Ishikawa (cell line): Measurements from ENCODE around the gene SSTR4.

Experiments
- CEBPB ChIP-seq: IDR thresholded peaks from 2 replicates; pipeline ENCODE4 v1.6.1; 2012
- CREB1 ChIP-seq: IDR thresholded peaks from 2 replicates; pipeline ENCODE4 v1.6.1; 2012; ENCODE audit warnings: low read depth
- EGR1 ChIP-seq: IDR thresholded peaks from 2 replicates; pipeline ENCODE4 v1.6.1; 2012
- EP300 ChIP-seq: IDR thresholded peaks from 2 replicates; pipeline ENCODE4 v1.6.1; 2012; ENCODE audit warnings: borderline replicate concordance
- FOXM1 ChIP-seq: IDR thresholded peaks from 2 replicates; pipeline ENCODE4 v1.6.1; 2012; ENCODE audit warnings: low read depth, borderline replicate concordance
- NFIC ChIP-seq: IDR thresholded peaks from 2 replicates; pipeline ENCODE4 v1.6.1; 2012
- RAD21 ChIP-seq: IDR thresholded peaks from 2 replicates; pipeline ENCODE4 v1.6.1; 2012; ENCODE audit warnings: low read depth
- TAF1 ChIP-seq: IDR thresholded peaks from 2 replicates; pipeline ENCODE4 v1.6.1; 2012; ENCODE audit warnings: low read depth, mild to moderate bottlenecking
- TCF12 ChIP-seq: IDR thresholded peaks from 2 replicates; pipeline ENCODE4 v1.6.1; 2012; ENCODE audit warnings: low read depth
- TEAD4 ChIP-seq: IDR thresholded peaks from 2 replicates; pipeline ENCODE4 v1.6.1; 2012
- YY1 ChIP-seq: IDR thresholded peaks from 2 replicates; pipeline ENCODE4 v1.6.1; 2012; ENCODE audit warnings: low read depth
- ZBTB7A ChIP-seq: IDR thresholded peaks from 2 replicates; pipeline ENCODE4 v1.6.1; 2012; ENCODE audit warnings: low read depth
- TF ChIP-seq, protein P1 (sequence below): IDR thresholded peaks from 2 replicates; pipeline ENCODE4 v1.6.1; 2012
- TF ChIP-seq, protein P2 (sequence below): IDR thresholded peaks from 2 replicates; pipeline ENCODE4 v1.6.1; 2012; ENCODE audit warnings: low read depth, mild to moderate bottlenecking
- TF ChIP-seq, protein P3 (sequence below): IDR thresholded peaks from 2 replicates; pipeline ENCODE4 v1.6.1; 2012

SSTR4 gene

DNA sequence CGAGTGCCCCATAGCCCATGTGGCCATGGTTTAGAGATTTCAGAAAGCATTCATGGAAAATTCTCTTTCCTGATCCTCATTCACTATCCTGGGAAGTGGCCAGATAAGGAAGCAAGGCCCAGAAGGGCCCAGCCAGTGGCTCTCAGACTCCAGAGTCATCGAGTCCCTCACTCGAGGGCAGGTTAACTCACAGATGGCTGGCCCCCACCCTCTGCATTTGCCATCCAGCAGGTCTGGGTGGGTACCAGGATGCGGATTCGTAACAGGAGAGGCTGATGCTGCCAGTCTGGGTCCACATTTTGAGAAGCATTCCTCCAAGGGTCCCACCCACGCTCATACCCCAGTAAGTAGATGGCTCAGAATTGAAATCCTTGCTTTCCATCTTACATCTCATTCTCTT is 3.8 kb upstream of the SSTR4 start:
- TF ChIP-seq, protein P1, sequence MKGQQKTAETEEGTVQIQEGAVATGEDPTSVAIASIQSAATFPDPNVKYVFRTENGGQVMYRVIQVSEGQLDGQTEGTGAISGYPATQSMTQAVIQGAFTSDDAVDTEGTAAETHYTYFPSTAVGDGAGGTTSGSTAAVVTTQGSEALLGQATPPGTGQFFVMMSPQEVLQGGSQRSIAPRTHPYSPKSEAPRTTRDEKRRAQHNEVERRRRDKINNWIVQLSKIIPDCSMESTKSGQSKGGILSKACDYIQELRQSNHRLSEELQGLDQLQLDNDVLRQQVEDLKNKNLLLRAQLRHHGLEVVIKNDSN = no peak
- TF ChIP-seq, protein P2, sequence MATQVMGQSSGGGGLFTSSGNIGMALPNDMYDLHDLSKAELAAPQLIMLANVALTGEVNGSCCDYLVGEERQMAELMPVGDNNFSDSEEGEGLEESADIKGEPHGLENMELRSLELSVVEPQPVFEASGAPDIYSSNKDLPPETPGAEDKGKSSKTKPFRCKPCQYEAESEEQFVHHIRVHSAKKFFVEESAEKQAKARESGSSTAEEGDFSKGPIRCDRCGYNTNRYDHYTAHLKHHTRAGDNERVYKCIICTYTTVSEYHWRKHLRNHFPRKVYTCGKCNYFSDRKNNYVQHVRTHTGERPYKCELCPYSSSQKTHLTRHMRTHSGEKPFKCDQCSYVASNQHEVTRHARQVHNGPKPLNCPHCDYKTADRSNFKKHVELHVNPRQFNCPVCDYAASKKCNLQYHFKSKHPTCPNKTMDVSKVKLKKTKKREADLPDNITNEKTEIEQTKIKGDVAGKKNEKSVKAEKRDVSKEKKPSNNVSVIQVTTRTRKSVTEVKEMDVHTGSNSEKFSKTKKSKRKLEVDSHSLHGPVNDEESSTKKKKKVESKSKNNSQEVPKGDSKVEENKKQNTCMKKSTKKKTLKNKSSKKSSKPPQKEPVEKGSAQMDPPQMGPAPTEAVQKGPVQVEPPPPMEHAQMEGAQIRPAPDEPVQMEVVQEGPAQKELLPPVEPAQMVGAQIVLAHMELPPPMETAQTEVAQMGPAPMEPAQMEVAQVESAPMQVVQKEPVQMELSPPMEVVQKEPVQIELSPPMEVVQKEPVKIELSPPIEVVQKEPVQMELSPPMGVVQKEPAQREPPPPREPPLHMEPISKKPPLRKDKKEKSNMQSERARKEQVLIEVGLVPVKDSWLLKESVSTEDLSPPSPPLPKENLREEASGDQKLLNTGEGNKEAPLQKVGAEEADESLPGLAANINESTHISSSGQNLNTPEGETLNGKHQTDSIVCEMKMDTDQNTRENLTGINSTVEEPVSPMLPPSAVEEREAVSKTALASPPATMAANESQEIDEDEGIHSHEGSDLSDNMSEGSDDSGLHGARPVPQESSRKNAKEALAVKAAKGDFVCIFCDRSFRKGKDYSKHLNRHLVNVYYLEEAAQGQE = no peak
- TF ChIP-seq YY1 (no peak), FOXM1 (no peak), EGR1 (no peak), TCF12 (no peak), TAF1 (no peak), EP300 (no peak), TEAD4 (no peak), ZBTB7A (no peak), CREB1 (no peak), RAD21 (no peak), CEBPB (no peak), NFIC (no peak)
- TF ChIP-seq, protein P3, sequence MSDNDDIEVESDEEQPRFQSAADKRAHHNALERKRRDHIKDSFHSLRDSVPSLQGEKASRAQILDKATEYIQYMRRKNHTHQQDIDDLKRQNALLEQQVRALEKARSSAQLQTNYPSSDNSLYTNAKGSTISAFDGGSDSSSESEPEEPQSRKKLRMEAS = no peak

DNA sequence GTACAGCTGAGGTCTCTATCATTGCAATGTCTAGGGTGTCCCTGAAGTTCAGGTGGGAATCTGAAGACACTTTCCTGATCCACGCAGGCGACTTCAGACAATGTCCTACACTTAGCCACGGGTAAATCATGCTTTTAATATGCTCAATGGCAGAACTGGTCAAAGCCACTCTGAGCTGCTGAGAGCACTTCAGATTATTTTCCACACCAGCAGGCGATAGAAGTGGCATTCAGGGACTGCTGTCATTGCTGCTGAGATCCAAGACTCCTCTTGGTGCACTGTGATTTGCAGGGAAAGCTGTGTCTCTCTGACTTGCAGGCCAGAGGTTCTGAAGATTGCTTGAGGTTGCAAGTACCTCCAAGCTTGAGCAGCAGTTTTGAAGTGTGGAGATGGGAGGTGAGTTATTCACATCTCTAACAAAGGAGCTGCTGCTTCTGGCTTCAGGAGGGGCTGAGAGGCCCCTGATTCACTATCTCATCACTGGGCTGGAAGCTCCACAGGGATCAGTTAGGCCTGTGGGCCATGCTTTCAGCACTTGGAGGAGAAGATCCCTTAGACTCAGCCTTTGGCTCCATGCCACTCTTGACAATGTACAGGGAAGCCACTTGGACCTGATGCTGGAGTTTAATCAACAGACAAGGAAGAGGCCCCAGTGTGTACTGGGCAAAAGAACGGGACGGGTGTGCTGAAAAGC is 2.9 kb upstream of the SSTR4 start:
- no peak for TF ChIP-seq CREB1

DNA sequence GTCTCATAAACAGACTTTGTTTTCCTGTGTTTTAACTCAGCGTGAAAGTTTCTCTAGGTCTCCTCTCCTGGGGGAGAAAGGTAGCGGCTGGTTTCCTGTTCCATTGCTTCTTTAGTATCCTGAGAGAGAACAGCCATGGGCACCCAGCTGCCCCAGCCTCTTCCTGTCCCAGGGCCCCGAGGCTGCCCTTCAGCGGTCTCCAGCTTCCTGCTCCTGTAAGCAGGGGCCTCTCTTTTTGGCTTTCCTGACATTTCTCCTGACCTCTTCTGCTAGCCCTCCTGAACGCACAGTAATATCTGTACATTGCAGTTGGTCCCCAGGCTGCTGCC is 2.4 kb upstream of the SSTR4 start:
- TF ChIP-seq NFIC = no peak
- no peak for TF ChIP-seq FOXM1
- TF ChIP-seq YY1 = no peak
- TF ChIP-seq, protein P2 = no peak
- no peak for TF ChIP-seq EGR1
- TF ChIP-seq, protein P3 = no peak
- TF ChIP-seq, protein P1 = no peak
- no peak for TF ChIP-seq ZBTB7A
- no peak for TF ChIP-seq TAF1
- TF ChIP-seq TEAD4 = no peak
- TF ChIP-seq CREB1 = no peak
- no peak for TF ChIP-seq EP300
- no peak for TF ChIP-seq CEBPB
- TF ChIP-seq TCF12 = no peak
- no peak for TF ChIP-seq RAD21

DNA sequence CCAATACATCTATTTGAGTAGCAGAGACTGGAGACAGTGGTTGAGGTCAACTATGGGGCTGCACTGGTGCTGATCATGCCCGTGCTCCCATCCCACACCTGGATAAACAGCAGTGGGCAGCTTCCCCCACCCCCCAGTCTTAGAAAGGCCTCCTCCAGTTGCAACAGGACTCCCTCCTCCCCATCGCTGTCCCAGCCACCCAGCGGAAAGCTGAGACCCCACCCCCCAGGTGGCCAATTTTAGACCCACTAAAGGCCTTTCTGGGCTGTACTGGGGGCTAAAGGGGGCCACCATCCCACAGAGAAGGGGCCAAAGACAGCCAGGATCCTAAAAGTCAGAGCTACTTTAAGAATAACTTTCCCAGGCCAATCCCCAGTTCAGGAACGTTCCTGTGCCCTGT is 1.2 kb upstream of the SSTR4 start:
- TF ChIP-seq, protein P2 = no peak
- TF ChIP-seq CREB1 (no peak), ZBTB7A (no peak)
- TF ChIP-seq, protein P1 = no peak

DNA sequence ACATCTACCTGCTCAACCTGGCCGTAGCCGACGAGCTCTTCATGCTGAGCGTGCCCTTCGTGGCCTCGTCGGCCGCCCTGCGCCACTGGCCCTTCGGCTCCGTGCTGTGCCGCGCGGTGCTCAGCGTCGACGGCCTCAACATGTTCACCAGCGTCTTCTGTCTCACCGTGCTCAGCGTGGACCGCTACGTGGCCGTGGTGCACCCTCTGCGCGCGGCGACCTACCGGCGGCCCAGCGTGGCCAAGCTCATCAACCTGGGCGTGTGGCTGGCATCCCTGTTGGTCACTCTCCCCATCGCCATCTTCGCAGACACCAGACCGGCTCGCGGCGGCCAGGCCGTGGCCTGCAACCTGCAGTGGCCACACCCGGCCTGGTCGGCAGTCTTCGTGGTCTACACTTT is 619 bp downstream of the SSTR4 start:
- TF ChIP-seq, protein P1 = no peak
- no peak for TF ChIP-seq EP300
- no peak for TF ChIP-seq FOXM1
- no peak for TF ChIP-seq ZBTB7A
- TF ChIP-seq, protein P3 = no peak
- no peak for TF ChIP-seq TAF1
- TF ChIP-seq TCF12 = no peak
- no peak for TF ChIP-seq NFIC
- TF ChIP-seq CEBPB = no peak
- TF ChIP-seq RAD21 = no peak
- no peak for TF ChIP-seq YY1
- TF ChIP-seq, protein P2 = no peak
- no peak for TF ChIP-seq TEAD4
- TF ChIP-seq EGR1 = no peak
- no peak for TF ChIP-seq CREB1
